Measurements from ENCODE around the gene MACROD2.
A peak's percentile ranks its signal among the peaks of the same experiment; 100 is the strongest.

MACROD2 gene

GRCh38 chr20:15204234-15204633 is 1208.9 kb downstream of the MACROD2 start:
- no peak for DNase-seq

- no peak for DNase-seq
Observed at GRCh38 chr20:15205028-15205427, 1209.7 kb downstream of the MACROD2 start.

- DNase-seq, result no peak
Observed at GRCh38 chr20:15205719-15206118, 1210.4 kb downstream of the MACROD2 start.

- DNase-seq, result no peak
Observed at GRCh38 chr20:15209537-15209936, 1214.2 kb downstream of the MACROD2 start.

GRCh38 chr20:15214051-15214450 is 1218.7 kb downstream of the MACROD2 start:
- DNase-seq, result no peak

- no peak for DNase-seq
Observed at GRCh38 chr20:15220009-15220656, 1224.8 kb downstream of the MACROD2 start.

GRCh38 chr20:15220778-15221565 is 1225.7 kb downstream of the MACROD2 start:
- no peak for DNase-seq

GRCh38 chr20:15222502-15223330 is 1227.4 kb downstream of the MACROD2 start:
- DNase-seq, result no peak

GRCh38 chr20:15224199-15224598 is 1228.9 kb downstream of the MACROD2 start:
- peak; percentile 1 for DNase-seq

- no peak for DNase-seq
Observed at GRCh38 chr20:15227102-15227501, 1231.8 kb downstream of the MACROD2 start.

- DNase-seq, result no peak
Observed at GRCh38 chr20:15232243-15232642, 1236.9 kb downstream of the MACROD2 start.

GRCh38 chr20:15235471-15236198 is 1240.3 kb downstream of the MACROD2 start:
- no peak for DNase-seq

GRCh38 chr20:15236812-15237211 is 1241.5 kb downstream of the MACROD2 start:
- DNase-seq, result peak; percentile 29

- no peak for DNase-seq
Observed at GRCh38 chr20:15239542-15240206, 1244.4 kb downstream of the MACROD2 start.

GRCh38 chr20:15240801-15241200 is 1245.5 kb downstream of the MACROD2 start:
- DNase-seq, result no peak

- no peak for DNase-seq
Observed at GRCh38 chr20:15241681-15242080, 1246.4 kb downstream of the MACROD2 start.

GRCh38 chr20:15242773-15243172 is 1247.5 kb downstream of the MACROD2 start:
- no peak for DNase-seq

GRCh38 chr20:15245896-15246295 is 1250.6 kb downstream of the MACROD2 start:
- no peak for DNase-seq

GRCh38 chr20:15248618-15249395 is 1253.5 kb downstream of the MACROD2 start:
- no peak for DNase-seq

- no peak for DNase-seq
Observed at GRCh38 chr20:15251171-15251570, 1255.9 kb downstream of the MACROD2 start.

- no peak for DNase-seq
Observed at GRCh38 chr20:15252304-15252703, 1257.0 kb downstream of the MACROD2 start.
